ENCODE results near the gene CXCL9.

CXCL9 gene

DNA sequence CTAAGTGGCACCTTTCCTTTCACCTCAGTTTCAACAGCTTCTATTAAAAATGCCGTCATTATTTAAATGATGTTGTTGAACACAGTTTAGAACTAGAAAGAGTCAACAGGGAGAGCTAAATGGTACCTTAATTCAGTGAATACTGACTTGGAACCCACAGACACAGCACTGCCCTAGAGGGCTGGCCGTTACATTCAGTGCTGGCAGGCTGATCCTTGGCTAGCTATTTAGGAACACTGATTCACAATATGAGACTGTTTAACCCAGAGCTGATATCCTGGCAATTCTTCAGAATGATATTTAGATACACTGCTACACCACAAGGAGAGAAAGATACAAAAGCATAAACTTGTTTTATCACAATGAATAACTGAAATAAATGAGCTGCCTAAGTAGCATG is 53.8 kb downstream of the CXCL9 start:
- DNase-seq, result no peak
